T47D (cell line): ENCODE measurements around the gene CDH5.

ENCODE experiments used
- DNase-seq, 2 experiments: peaks; one replicate each; pipeline versions ENCODE4 v3.0.0 to v3.0.0-alpha.2; 2011 to 2012; ENCODE audit warnings: low read depth in 1 of 2, low spot score in 1 of 2
- JUND ChIP-seq: IDR thresholded peaks from 2 replicates; pipeline ENCODE4 v1.6.1; 2012; ENCODE audit warnings: low read depth
- in situ Hi-C: cut with HindIII; loops from 2 replicates; pipeline ENCODE4 v1.10.0; 2016; ENCODE audit warnings: low sequenced_read_pairs, low pct_unique_long_range_greater_than_20kb

CDH5 gene

GRCh38 chr16:66395806-66396555 is 29.5 kb downstream of the CDH5 start:
- no peak for DNase-seq
- in situ Hi-C loops: no loop called here
- TF ChIP-seq JUND: no peak

GRCh38 chr16:66397736-66398433 is 31.4 kb downstream of the CDH5 start:
- no peak for DNase-seq
- TF ChIP-seq JUND: no peak
- in situ Hi-C loops: no loop called here

GRCh38 chr16:66399031-66399430 is 32.5 kb downstream of the CDH5 start:
- no peak for DNase-seq
- no peak for TF ChIP-seq JUND
- in situ Hi-C loops: no loop called here

- DNase-seq: no peak
- no peak for TF ChIP-seq JUND
- in situ Hi-C loops: no loop called here
Observed at GRCh38 chr16:66399930-66400329, 33.4 kb downstream of the CDH5 start.

GRCh38 chr16:66400503-66401380 is 34.3 kb downstream of the CDH5 start:
- no peak for TF ChIP-seq JUND
- in situ Hi-C loops: no loop called here

GRCh38 chr16:66401610-66402009 is 35.1 kb downstream of the CDH5 start:
- no peak for TF ChIP-seq JUND
- DNase-seq: no peak
- in situ Hi-C loops: no loop called here

More at GRCh38 chr16:66400503-66401380, 34.3 kb downstream of the CDH5 start:
- DNase-seq: no peak

- TF ChIP-seq JUND: no peak
- DNase-seq: no peak
- in situ Hi-C loops: no loop called here
Observed at GRCh38 chr16:66402166-66402565, 35.7 kb downstream of the CDH5 start.

- in situ Hi-C loops: no loop called here
- DNase-seq: no peak
- TF ChIP-seq JUND: no peak
Observed at GRCh38 chr16:66402591-66403230, 36.2 kb downstream of the CDH5 start.

- DNase-seq: no peak
- in situ Hi-C loops: no loop called here
- TF ChIP-seq JUND: no peak
Observed at GRCh38 chr16:66403531-66404145, 37.1 kb downstream of the CDH5 start.

GRCh38 chr16:66405057-66405783 is 38.7 kb downstream of the CDH5 start:
- DNase-seq: no peak
- in situ Hi-C loops: no loop called here
- TF ChIP-seq JUND: no peak

GRCh38 chr16:66406534-66407221 is 40.2 kb downstream of the CDH5 start:
- in situ Hi-C loops: no loop called here
- peak; percentile 76 to 85 for DNase-seq
- TF ChIP-seq JUND: no peak
